Peyer's patch (tissue), 4 donors: ENCODE measurements around the gene MRPL3. TPM values are rescaled to one million over a fixed set of nuclear protein-coding genes. Genes with fewer than 3 reads are reported as not detected.

Source experiments
- DNase-seq, 3 donors: peaks; one replicate each; pipeline ENCODE4 v3.0.0-alpha.2; 2017 to 2019
- H3K27ac ChIP-seq, 4 donors: fragments of 200-600 bp; sonication (generic); one replicate each; pipeline ENCODE4 v1.5.1; 2016 to 2019
- H3K27me3 ChIP-seq, 2 donors: fragments of 200-600 bp; sonication (generic); one replicate each; pipeline ENCODE4 v1.5.1; 2019
- H3K36me3 ChIP-seq, 3 donors: fragments of 200-600 bp; sonication (generic); one replicate each; pipeline ENCODE4 v1.5.1; 2016 to 2019
- H3K4me1 ChIP-seq, 4 donors: fragments of 200-600 bp; sonication (generic); one replicate each; pipeline ENCODE4 v1.5.1; 2016 to 2019
- H3K4me3 ChIP-seq, 4 donors: fragments of 200-600 bp; sonication (generic); 1 replicate in 3 of 4; 2 replicates in 1 of 4; pipeline ENCODE4 v1.5.1; 2016 to 2019; ENCODE audit warnings: mild to moderate bottlenecking in 1 of 4
- H3K9me3 ChIP-seq, 4 donors: fragments of 200-600 bp; sonication (generic); one replicate each; pipeline ENCODE4 v1.5.1; 2016 to 2019; ENCODE audit warnings: mild to moderate bottlenecking in 1 of 4
- CTCF ChIP-seq, 6 experiments: fragments of 450-650 bp in 4 of 6; fragments of 200-600 bp in 2 of 6; sonication (generic) in 1 of 6; IDR thresholded peaks; one replicate each; pipeline ENCODE4 v1.5.1; 2017 to 2019; ENCODE audit warnings: antibody characterized with exemption in 6 of 6, mild to moderate bottlenecking in 3 of 6, moderate library complexity in 1 of 6
- POLR2A ChIP-seq, 2 donors: fragments of 450-650 bp; IDR thresholded peaks; one replicate each; pipeline ENCODE4 v1.5.1; 2017; ENCODE audit warnings: antibody characterized with exemption in 2 of 2, mild to moderate bottlenecking in 2 of 2, moderate library complexity in 2 of 2
- total RNA-seq, 4 donors: library from RNA; depleted of rRNA; stranded (reverse); fragments of >200 nt; gene quantifications; one replicate each; pipeline ENCODE4 v1.1.0, GENCODE V29; 2016

Gene MRPL3
- total RNA-seq, 4 donors from 2014 or later = 55.9 to 69.5 (median 64.8) TPM

- Histone ChIP-seq H3K9me3 (no peaks in the 10 kb centered on the region), H3K36me3 (no peaks in the 10 kb centered on the region), H3K27ac (no peak overlapping the region), H3K27me3 (no peaks in the 10 kb centered on the region), H3K4me3 (no peak overlapping the region), H3K4me1 (no peaks in the 10 kb centered on the region)
- no peak for DNase-seq
- no peak for TF ChIP-seq CTCF (IDR thresholded peaks at IDR 0.05)
- no peak for TF ChIP-seq POLR2A (IDR thresholded peaks at IDR 0.05)
These were observed 70.3 kb downstream of the MRPL3 start for GRCh38 chr3:131432441-131432840.

GRCh38 chr3:131431754-131432153 is 71.0 kb downstream of the MRPL3 start:
- no peak for DNase-seq
- Histone ChIP-seq H3K9me3 (no peaks in the 10 kb centered on the region), H3K27ac (no peak overlapping the region), H3K36me3 (no peaks in the 10 kb centered on the region), H3K4me1 (no peaks in the 10 kb centered on the region), H3K4me3 (no peak overlapping the region), H3K27me3 (no peaks in the 10 kb centered on the region)
- TF ChIP-seq CTCF (IDR thresholded peaks at IDR 0.05) = no peak

- no peaks in the 10 kb centered on the region for H3K27me3 ChIP-seq
- H3K4me1 ChIP-seq = no peaks in the 10 kb centered on the region
- H3K4me3 ChIP-seq = no peak overlapping the region
- H3K9me3 ChIP-seq = no peaks in the 10 kb centered on the region
- H3K36me3 ChIP-seq = no peaks in the 10 kb centered on the region
- H3K27ac ChIP-seq = no peak overlapping the region
- no peak for TF ChIP-seq POLR2A (IDR thresholded peaks at IDR 0.05)
- TF ChIP-seq CTCF (IDR thresholded peaks at IDR 0.05) = no peak
- no peak for DNase-seq
These were observed 75.5 kb downstream of the MRPL3 start for GRCh38 chr3:131427226-131427625.

- Histone ChIP-seq H3K9me3 (no peaks in the 10 kb centered on the region), H3K4me3 (no peak overlapping the region), H3K27me3 (no peaks in the 10 kb centered on the region), H3K4me1 (no peaks in the 10 kb centered on the region), H3K27ac (no peak overlapping the region), H3K36me3 (no peaks in the 10 kb centered on the region)
- no peak for DNase-seq
- TF ChIP-seq POLR2A (IDR thresholded peaks at IDR 0.05) = no peak
- no peak for TF ChIP-seq CTCF (IDR thresholded peaks at IDR 0.05)
These were observed 80.7 kb downstream of the MRPL3 start for GRCh38 chr3:131421957-131422498.

GRCh38 chr3:131421301-131421700 is 81.5 kb downstream of the MRPL3 start:
- Histone ChIP-seq H3K27me3 (no peaks in the 10 kb centered on the region), H3K36me3 (no peaks in the 10 kb centered on the region), H3K4me1 (no peaks in the 10 kb centered on the region), H3K9me3 (no peaks in the 10 kb centered on the region), H3K4me3 (no peak overlapping the region), H3K27ac (no peak overlapping the region)
- no peak for DNase-seq
- TF ChIP-seq CTCF (IDR thresholded peaks at IDR 0.05) (no peak), POLR2A (IDR thresholded peaks at IDR 0.05) (no peak)

- TF ChIP-seq CTCF (IDR thresholded peaks at IDR 0.05) (no peak), POLR2A (IDR thresholded peaks at IDR 0.05) (no peak)
- Histone ChIP-seq H3K27ac (no peak overlapping the region), H3K36me3 (no peaks in the 10 kb centered on the region), H3K4me1 (no peaks in the 10 kb centered on the region), H3K9me3 (no peaks in the 10 kb centered on the region), H3K4me3 (no peak overlapping the region), H3K27me3 (no peaks in the 10 kb centered on the region)
- no peak for DNase-seq
These were observed 85.0 kb downstream of the MRPL3 start for GRCh38 chr3:131417751-131418150.
